CD4-positive, alpha-beta T cell treated with Interleukin-17A for 1 hour (primary cell): Measurements from ENCODE around the gene CMIP.

ENCODE experiments used
- DNase-seq: peaks from one replicate; pipeline ENCODE4 v3.0.0-alpha.2; 2020

The CMIP gene

DNA sequence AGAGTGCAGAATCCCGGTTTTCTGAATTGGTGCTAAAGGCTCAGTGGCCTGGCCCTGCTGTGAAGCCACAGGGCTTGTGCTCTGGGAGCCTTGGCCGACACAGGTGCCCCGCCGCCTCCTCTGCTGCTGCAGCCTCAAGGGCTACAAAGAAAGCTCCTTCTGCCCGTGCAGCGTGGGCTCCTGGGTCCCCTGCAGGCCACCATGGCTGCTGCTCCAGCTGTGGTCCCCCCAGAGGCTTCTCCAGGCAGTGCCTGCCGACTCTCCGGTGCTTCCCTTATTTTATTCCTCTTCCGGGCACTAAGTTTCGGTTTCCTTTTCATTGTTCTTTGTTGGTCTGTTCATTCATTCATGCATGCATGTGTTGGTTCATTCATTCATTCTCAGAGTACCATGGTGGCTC lies 53.1 kb downstream of the CMIP start:
- DNase-seq: no peak

GRCh38 chr16:81498351-81498750 lies 53.7 kb downstream of the CMIP start:
- no peak for DNase-seq

DNA sequence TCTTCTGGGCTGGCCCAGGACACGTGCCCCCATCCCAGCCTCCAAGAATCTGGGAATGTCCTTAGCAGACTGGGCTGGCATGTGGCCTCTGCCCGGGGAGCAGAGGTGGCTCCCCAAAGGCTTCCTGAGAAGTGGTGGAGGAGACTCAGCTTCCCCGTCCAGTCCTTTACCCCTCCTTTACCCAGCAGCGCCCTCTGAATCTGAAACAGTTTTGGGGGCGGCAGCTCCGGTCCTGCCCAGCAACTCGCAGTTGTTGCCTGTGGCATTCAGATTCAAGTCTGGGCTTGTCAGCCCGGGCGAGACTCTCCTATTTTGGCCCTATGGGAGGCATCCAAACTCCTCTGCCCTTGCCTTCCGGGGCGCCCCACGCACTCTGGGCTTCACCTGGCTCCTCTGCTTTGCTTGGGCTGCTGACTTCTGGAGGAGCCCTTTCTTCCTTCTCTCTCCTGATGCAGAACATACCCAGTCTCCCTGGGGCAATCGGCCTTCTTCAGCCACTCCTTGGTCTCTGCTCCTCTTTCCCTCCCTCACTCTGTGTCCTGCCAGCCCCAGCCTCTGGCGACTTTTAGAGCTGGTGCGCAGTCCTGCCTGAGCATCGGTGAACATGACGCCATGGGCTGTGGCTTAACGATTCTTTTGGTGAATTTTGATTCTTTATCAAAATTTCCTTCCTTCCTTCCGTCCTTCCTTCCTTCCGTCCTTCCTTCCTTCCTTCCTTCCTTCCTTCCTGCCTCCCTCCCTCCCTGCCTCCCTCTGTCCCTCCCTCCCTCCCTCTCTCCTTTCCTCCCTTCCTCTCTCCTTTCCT lies 55.2 kb downstream of the CMIP start:
- DNase-seq: no peak

GRCh38 chr16:81500833-81501521 lies 56.4 kb downstream of the CMIP start:
- no peak for DNase-seq

- no peak for DNase-seq
Observed at GRCh38 chr16:81502396-81503070, 57.9 kb downstream of the CMIP start.

- no peak for DNase-seq
Observed at GRCh38 chr16:81505011-81505661, 60.5 kb downstream of the CMIP start.

DNA sequence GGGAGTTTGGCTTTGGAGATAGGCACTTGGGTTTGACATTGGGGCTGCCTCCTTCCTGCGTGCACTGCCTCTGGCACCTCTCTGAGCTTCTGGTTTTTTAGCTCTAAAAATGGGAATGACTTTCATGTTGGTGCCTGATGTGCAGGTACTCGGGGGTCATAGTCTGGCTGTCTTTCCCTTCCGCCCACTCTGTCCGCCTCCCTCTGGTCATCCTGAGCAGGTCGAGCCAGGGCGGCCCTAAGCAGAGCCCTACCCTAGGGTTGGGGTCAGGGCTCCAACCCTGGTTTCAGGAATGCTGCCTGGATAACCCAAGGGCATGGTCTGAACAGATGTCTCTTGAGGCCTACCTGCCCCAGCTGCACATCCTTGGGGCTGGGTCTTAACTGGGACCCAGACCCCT lies 64.8 kb downstream of the CMIP start:
- no peak for DNase-seq

GRCh38 chr16:81510016-81510415 lies 65.4 kb downstream of the CMIP start:
- no peak for DNase-seq

DNA sequence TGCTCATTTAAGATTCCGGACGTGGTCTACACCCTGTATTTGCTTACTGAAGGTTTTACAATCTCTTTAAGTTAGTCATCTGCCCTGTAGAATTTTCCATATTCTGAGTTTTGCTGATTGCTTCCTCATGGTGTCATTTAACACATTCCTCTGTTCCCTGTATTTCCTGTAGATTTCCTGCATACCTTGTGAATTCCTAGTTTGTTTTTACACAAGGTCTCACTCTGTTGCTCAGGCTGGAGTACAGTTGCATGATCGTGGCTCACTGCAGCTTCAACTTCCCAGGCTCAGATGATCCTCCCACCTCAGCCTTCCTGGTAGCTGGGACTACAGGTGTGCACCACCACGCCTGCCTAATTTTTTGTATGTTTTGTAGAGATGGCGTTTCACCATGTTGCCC lies 66.8 kb downstream of the CMIP start:
- no peak for DNase-seq

DNA sequence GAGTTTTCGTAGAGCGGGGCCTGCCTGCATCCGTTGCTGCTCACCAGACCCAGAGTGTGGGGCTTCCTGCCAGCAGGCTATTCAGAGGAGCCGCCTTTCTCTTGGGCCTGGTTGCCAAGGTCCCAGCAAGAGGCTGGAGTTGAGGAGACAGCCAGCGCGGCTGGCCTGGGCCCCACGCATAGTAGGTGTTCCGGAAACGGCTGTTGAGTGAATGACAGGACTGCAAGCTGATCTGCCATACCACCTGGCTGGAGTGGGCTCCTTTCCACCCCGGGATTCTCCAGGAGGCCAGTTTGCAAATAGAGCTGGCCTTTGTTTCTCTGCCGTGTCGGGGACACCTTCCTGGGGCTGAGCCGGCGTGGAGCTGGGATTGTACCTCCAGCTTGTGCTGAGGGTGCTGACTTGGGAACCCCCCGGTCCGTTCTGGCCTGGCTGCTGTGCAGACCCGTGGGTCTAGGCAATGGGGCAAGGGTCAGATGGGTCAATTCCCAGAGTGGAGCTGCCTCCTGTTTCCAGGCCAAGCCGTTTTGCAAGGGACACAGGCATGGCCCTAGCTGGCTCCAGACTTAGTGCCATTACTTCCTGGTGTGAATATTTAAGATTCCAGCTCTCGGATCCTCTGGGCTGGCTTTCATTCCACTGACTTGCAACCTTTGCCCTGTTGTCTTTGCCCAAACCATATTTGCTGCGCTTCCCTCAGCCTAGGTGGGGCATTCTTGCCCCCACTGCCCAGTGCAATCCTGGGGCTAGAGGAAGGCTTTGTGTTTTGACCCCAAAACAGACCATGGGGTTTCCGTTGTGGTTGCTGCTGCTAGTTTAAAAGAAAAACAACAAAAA lies 68.8 kb downstream of the CMIP start:
- no peak for DNase-seq

- no peak for DNase-seq
Observed at GRCh38 chr16:81514041-81514559, 69.5 kb downstream of the CMIP start.

DNA sequence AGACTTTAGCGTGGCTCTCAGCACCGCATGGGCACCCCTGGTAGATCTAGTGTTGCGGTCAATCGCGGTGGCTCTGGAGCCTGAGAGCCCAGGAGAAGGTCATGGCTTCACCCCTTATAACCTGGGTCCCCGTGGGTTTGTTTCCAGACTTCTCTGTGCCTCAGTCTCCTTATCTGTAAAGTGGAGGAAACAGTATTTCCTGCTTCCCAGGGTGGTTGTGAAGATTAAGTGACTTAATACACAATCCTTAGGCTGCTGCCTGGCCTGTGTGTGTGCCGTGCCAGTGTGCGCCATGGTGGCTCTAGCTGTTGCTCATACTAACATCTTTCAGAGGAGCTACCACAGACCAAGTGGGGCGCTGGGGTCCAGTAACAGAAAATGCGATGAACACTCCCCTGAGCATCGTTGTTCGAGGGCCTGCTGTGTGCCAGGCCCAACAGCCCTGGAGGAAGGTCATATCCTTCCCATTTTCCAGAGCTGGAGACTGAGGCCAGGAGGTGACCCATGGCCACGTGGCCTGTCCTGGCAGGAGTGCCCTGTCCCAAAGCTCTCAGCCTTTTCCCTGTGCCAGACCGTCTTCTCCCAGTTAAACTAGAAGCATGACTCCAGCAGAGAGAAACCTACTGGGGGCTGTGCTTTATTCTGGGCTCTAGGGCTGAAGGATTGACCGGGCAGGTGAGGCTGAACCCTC lies 70.1 kb downstream of the CMIP start:
- no peak for DNase-seq

DNA sequence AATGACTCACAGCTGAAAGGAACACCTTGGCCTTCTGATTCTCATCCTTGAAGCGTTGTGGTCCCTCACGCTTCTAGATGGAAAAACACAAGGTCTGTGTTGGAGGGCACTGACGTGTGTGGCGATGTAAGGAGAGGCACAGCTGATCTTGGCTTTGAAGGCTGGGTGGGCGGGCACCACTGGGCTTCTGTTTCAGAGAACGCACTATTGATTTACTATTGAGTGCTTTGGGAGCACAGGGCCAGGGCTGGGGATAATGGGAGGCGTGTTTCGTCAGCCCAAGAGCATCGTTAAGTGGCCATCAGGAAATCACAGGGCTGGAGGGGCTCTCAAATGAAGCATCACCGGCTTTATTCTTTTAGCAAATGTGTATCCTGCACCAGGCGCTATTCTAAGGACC lies 70.7 kb downstream of the CMIP start:
- DNase-seq: no peak

DNA sequence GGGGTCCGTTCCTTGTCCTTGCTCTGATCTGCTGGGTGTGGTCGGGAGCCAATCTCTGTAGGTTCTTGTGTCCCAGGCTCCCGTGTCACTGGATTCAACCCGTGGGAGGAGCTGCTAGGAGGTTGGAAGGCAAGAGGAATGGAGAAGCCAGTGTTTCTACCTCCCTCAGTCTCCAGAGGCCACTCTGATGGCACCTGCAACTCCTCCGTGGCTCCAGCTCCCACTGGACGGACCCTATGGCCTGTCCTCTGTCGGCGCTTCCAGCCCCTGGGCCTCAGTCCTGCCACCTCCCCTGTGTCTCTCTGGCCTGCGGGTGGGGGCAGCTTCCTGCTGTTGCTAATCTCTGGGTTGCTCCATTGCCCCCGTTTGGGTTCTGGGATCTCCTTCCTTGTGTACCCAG lies 71.1 kb downstream of the CMIP start:
- no peak for DNase-seq

- no peak for DNase-seq
Observed at GRCh38 chr16:81516478-81517149, 72.0 kb downstream of the CMIP start.

GRCh38 chr16:81517150-81517499 lies 72.5 kb downstream of the CMIP start:
- no peak for DNase-seq

GRCh38 chr16:81517629-81518438 lies 73.2 kb downstream of the CMIP start:
- no peak for DNase-seq

DNA sequence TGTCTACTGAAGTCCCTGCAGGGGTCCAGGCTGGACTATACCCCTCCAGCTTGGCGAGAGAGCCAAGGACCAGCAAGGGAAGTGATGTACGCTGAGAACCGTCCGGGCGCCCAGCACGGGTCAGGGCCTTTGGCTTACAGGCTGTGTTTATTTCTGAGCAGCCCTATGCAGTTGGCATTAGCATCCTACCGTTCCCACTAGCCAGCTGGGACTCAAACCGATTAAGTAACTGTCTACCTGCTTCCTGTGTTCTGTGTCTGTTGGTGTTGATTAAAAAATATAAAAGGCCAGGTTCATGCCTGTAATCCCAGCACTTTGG lies 73.8 kb downstream of the CMIP start:
- no peak for DNase-seq

DNA sequence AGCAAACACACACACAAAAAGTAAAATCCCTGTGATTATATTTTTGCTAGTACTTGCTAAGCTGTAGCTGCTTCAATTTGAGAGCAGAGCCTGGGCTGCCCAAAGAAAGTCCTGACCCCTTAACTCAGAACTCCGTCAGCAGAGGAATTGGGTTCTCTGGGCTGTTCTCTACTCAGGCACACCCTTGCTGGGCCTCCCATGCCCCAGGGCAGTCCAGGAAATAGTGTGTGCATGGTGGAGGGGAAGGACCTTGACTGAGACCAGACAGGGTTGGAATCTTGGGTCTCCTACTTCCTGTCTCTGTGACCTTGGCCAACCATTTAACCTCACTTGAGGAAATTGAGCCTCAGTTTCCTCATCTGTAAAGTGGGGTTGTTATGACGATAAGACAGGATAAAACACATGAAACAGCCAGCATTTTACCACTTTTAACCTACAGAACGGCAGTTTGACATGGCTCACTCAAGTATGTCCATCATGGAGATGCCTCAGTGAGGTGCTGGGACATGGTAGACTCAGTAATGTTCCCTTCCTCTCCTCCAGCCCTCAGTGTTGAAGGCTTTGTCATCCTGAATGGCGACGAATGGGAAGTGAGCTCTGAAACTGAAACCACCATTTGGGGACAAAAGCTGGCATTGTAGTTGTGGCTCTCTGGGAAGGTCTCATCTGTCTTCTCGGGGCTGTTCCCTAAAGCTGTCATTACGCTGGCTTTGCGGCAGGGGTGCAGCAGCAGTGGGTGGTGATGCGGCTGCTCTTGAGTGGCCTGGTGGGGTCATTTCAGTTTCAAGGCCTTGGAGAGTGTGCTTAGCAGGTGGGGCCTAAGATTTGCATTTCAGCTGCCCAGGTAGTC lies 74.9 kb downstream of the CMIP start:
- peak; percentile 8 for DNase-seq

DNA sequence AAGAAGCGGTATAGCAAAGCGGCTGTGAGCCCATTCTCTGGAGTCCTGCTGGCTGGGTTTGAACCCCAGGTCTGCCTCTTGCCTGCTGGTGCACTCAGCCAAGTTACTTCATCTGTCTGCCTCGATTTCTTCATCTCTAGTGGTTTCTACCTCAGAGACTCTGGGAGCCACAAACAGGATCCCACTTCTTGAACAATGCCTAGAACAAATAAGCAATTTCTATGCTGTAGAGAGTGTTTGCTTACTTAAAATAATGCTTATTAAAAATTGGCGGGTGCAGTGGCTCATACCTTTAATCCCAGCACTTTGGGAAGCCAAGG lies 75.5 kb downstream of the CMIP start:
- DNase-seq: no peak
